Activated T-helper 9 cell treated with anti-CD3 and anti-CD28 coated beads, Interleukin-2, amount 50 U/mL, for 16 hours (primary cell): ENCODE data around the gene TIPARP.
"Not testable (repeated sequence)": the region's sequence is repeated elsewhere in the genome, so short reads cannot be mapped to it uniquely, and the experiment has no call there.

Source experiments
- DNase-seq: peaks from one replicate; pipeline ENCODE4 v3.0.0-alpha.2; 2020; ENCODE audit warnings: low read depth

Gene TIPARP

GRCh38 chr3:156711944-156712343, 37.6 kb downstream of the TIPARP start:
- DNase-seq: not testable (repeated sequence)

- no peak for DNase-seq
These were observed 41.9 kb downstream of the TIPARP start for GRCh38 chr3:156716105-156716862.

- DNase-seq: no peak
These were observed 44.4 kb downstream of the TIPARP start for GRCh38 chr3:156718622-156719306.

- DNase-seq: no peak
These were observed 46.4 kb downstream of the TIPARP start for GRCh38 chr3:156720826-156721225.

- DNase-seq: no peak
These were observed 47.6 kb downstream of the TIPARP start for GRCh38 chr3:156721687-156722618.

GRCh38 chr3:156723182-156723619, 48.8 kb downstream of the TIPARP start:
- DNase-seq: no peak

- no peak for DNase-seq
These were observed 51.3 kb downstream of the TIPARP start for GRCh38 chr3:156725682-156726081.

- DNase-seq: no peak
These were observed 52.1 kb downstream of the TIPARP start for GRCh38 chr3:156726456-156726855.

GRCh38 chr3:156727519-156728205, 53.3 kb downstream of the TIPARP start:
- DNase-seq: no peak

GRCh38 chr3:156728267-156728985, 54.0 kb downstream of the TIPARP start:
- no peak for DNase-seq

GRCh38 chr3:156729460-156730179, 55.2 kb downstream of the TIPARP start:
- DNase-seq: no peak

- DNase-seq: no peak
These were observed 57.4 kb downstream of the TIPARP start for GRCh38 chr3:156731813-156732212.

GRCh38 chr3:156732261-156732660, 57.9 kb downstream of the TIPARP start:
- no peak for DNase-seq

GRCh38 chr3:156732715-156733421, 58.5 kb downstream of the TIPARP start:
- DNase-seq: no peak

- DNase-seq: not testable (repeated sequence)
These were observed 60.3 kb downstream of the TIPARP start for GRCh38 chr3:156734661-156735060.

- no peak for DNase-seq
These were observed 61.1 kb downstream of the TIPARP start for GRCh38 chr3:156735471-156735870.

GRCh38 chr3:156737049-156737448, 62.7 kb downstream of the TIPARP start:
- not testable (repeated sequence) for DNase-seq

- DNase-seq: no peak
These were observed 63.9 kb downstream of the TIPARP start for GRCh38 chr3:156738251-156738650.

GRCh38 chr3:156739976-156740375, 65.6 kb downstream of the TIPARP start:
- no peak for DNase-seq

GRCh38 chr3:156740581-156740980, 66.2 kb downstream of the TIPARP start:
- not testable (repeated sequence) for DNase-seq
